ENCODE data around the gene DENND1C.

GRCh38 chr19:6417713-6418561 lies 63.6 kb downstream of the DENND1C start:
- 0 out of 2 replicates have a peak, but pooled peaks have one; percentile 13 for TF ChIP-seq CTCF (conservative IDR thresholded peaks at IDR 0.05; ENCODE audit: low read length)
- TF ChIP-seq EZH2phosphoT487 (IDR thresholded peaks at IDR 0.05; ENCODE audit: borderline replicate concordance, low read depth, low read length) = no peak

Measured in OCI-LY7 (cell line).